Suprapubic skin (tissue), 4 donors: ENCODE data around the gene SEMA3F.

Experiments used
- EP300 ChIP-seq: sonication (generic); formaldehyde crosslinking; IDR thresholded peaks from one replicate; pipeline ENCODE4 v1.6.1; 2017; ENCODE audit warnings: antibody characterized with exemption
- POLR2A ChIP-seq, 2 donors: fragments of 450-650 bp; IDR thresholded peaks; one replicate each; pipeline ENCODE4 v1.6.1; 2017; ENCODE audit warnings: antibody characterized with exemption in 2 of 2, mild to moderate bottlenecking in 2 of 2, moderate library complexity in 2 of 2
- POLR2AphosphoS5 ChIP-seq, 3 donors: sonication (generic); formaldehyde crosslinking; IDR thresholded peaks; one replicate each; pipeline ENCODE4 v1.6.1; 2017; ENCODE audit warnings: antibody characterized with exemption in 3 of 3
- TF ChIP-seq, protein P1 (sequence below), 2 donors: fragments of 200-600 bp in 1 of 2; fragments of 450-650 bp in 1 of 2; sonication (generic) in 1 of 2; IDR thresholded peaks; one replicate each; pipeline ENCODE4 v1.5.1; 2016 to 2019; ENCODE audit warnings: antibody characterized with exemption in 2 of 2, mild to moderate bottlenecking in 1 of 2, moderate library complexity in 1 of 2

DNA sequence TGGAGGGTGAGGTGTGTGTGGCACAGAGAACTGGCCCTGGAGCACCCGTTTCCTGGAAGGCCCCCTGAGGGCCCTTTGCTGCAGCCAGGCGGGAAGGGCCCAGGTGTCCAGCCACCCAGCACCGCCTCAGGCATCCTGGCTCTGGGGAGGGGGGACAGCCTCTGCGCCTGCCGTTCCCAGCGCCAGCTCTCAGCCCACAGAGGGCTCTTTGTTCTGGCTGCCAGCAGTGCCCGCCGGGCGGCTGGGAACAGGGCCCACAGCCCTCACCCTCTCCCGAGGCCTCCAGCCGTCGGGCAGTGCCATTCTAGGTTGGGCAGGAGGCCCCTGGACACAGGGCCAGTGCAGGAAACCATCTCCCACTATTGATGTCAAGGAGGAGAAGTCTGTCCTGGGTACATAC, 58.2 kb downstream of the SEMA3F start:
- TF ChIP-seq, protein P1, sequence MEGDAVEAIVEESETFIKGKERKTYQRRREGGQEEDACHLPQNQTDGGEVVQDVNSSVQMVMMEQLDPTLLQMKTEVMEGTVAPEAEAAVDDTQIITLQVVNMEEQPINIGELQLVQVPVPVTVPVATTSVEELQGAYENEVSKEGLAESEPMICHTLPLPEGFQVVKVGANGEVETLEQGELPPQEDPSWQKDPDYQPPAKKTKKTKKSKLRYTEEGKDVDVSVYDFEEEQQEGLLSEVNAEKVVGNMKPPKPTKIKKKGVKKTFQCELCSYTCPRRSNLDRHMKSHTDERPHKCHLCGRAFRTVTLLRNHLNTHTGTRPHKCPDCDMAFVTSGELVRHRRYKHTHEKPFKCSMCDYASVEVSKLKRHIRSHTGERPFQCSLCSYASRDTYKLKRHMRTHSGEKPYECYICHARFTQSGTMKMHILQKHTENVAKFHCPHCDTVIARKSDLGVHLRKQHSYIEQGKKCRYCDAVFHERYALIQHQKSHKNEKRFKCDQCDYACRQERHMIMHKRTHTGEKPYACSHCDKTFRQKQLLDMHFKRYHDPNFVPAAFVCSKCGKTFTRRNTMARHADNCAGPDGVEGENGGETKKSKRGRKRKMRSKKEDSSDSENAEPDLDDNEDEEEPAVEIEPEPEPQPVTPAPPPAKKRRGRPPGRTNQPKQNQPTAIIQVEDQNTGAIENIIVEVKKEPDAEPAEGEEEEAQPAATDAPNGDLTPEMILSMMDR (IDR thresholded peaks at IDR 0.05), result no peak
- TF ChIP-seq EP300, result no peak
- TF ChIP-seq POLR2A (IDR thresholded peaks at IDR 0.05), result no peak
- TF ChIP-seq POLR2AphosphoS5 (IDR thresholded peaks at IDR 0.05), result no peak
